Endothelial cell of umbilical vein (primary cell): ENCODE data around the gene NACAD.

Experiments used
- CTCF ChIP-seq, 2 donors: IDR thresholded peaks; 1 replicate in 1 of 2; 2 replicates in 1 of 2; pipeline ENCODE4 v1.5.1; 2011; ENCODE audit warnings: low read length in 2 of 2, mild to moderate bottlenecking in 2 of 2, moderate library complexity in 2 of 2, control low read depth in 1 of 2, inconsistent platforms in 1 of 2, low read depth in 1 of 2; ENCODE audit not compliant: insufficient read depth in 1 of 2; ENCODE audit errors: extremely low read depth in 1 of 2
- EZH2 ChIP-seq: IDR thresholded peaks from 2 replicates; pipeline ENCODE4 v1.6.1; 2012; ENCODE audit warnings: borderline replicate concordance, low read depth, mild to moderate bottlenecking, moderate library complexity, low read length, inconsistent platforms; ENCODE audit not compliant: severe bottlenecking
- FOS ChIP-seq: IDR thresholded peaks from 2 replicates; pipeline ENCODE4 v1.6.1; 2011; ENCODE audit warnings: mild to moderate bottlenecking, low read length, moderate library complexity, borderline replicate concordance; ENCODE audit not compliant: insufficient read depth
- MAX ChIP-seq: IDR thresholded peaks from 2 replicates; pipeline ENCODE4 v1.6.1; 2011; ENCODE audit not compliant: insufficient read depth, insufficient read length
- MYC ChIP-seq: IDR thresholded peaks from one replicate; pipeline ENCODE4 v1.6.1; 2011; ENCODE audit warnings: mild to moderate bottlenecking, low read depth, low read length
- POLR2A ChIP-seq: IDR thresholded peaks from 2 replicates; pipeline ENCODE4 v1.6.1; 2012; ENCODE audit warnings: low read depth, mild to moderate bottlenecking, control low read depth, low read length
- POLR2AphosphoS5 ChIP-seq: IDR thresholded peaks from 2 replicates; pipeline ENCODE4 v1.6.1; 2012; ENCODE audit warnings: low read depth, mild to moderate bottlenecking, control low read depth, low read length, moderate library complexity; ENCODE audit not compliant: insufficient read depth

GRCh38 chr7:45078125-45078681 is 10.6 kb downstream of the NACAD start:
- no peak for TF ChIP-seq POLR2AphosphoS5
- TF ChIP-seq CTCF (IDR thresholded peaks at IDR 0.05; ENCODE audit: extremely low read depth in 1 of 2, insufficient read depth in 1 of 2, low read depth in 1 of 2, low read length in 2 of 2): no peak
- TF ChIP-seq POLR2A: no peak
- TF ChIP-seq EZH2: no peak
- no peak for TF ChIP-seq FOS
- TF ChIP-seq MYC: no peak
- no peak for TF ChIP-seq MAX
